GM23248 (cell line): ENCODE measurements around the gene ADAMTS14. TPM values are rescaled to one million over a fixed set of nuclear protein-coding genes. Genes with fewer than 3 reads are reported as not detected.
"Not testable (repeated sequence)": the region's sequence is repeated elsewhere in the genome, so short reads cannot be mapped to it uniquely, and the experiment has no call there.

Source experiments
- DNase-seq: peaks from one replicate; pipeline ENCODE4 v3.0.0-alpha.2; 2015
- H2AFZ ChIP-seq: fragments of 200-600 bp; sonication (generic); 2 replicates; pipeline ENCODE4 v1.6.1; 2016; ENCODE audit warnings: antibody characterized with exemption
- H3F3A ChIP-seq: fragments of 200-600 bp; sonication (generic); 2 replicates; pipeline ENCODE4 v1.6.1; 2016; ENCODE audit warnings: mild to moderate bottlenecking, antibody characterized with exemption, mixed run types; ENCODE audit not compliant: insufficient read depth
- H3K27ac ChIP-seq: fragments of 200-600 bp; sonication (generic); 2 replicates; pipeline ENCODE4 v1.5.1; 2016; ENCODE audit warnings: mild to moderate bottlenecking
- H3K27me3 ChIP-seq: fragments of 200-600 bp; sonication (generic); replicated peaks from 2 replicates; pipeline ENCODE4 v1.6.1; 2016; ENCODE audit warnings: mild to moderate bottlenecking; ENCODE audit not compliant: insufficient read depth
- H3K36me3 ChIP-seq: fragments of 200-600 bp; sonication (generic); 2 replicates; pipeline ENCODE4 v1.6.1; 2016; ENCODE audit warnings: low read depth, mild to moderate bottlenecking
- H3K4me1 ChIP-seq: fragments of 200-600 bp; sonication (generic); 2 replicates; pipeline ENCODE4 v1.6.1; 2016; ENCODE audit warnings: mild to moderate bottlenecking; ENCODE audit not compliant: insufficient read depth
- H3K4me2 ChIP-seq: fragments of 200-600 bp; sonication (generic); one replicate; pipeline ENCODE4 v1.6.1; 2016; ENCODE audit warnings: mild to moderate bottlenecking; ENCODE audit not compliant: unreplicated experiment
- H3K4me3 ChIP-seq: fragments of 200-600 bp; sonication (generic); 2 replicates; pipeline ENCODE4 v1.5.1; 2016; ENCODE audit warnings: mild to moderate bottlenecking
- H3K79me2 ChIP-seq: fragments of 200-600 bp; sonication (generic); 2 replicates; pipeline ENCODE4 v1.6.1; 2016; ENCODE audit warnings: mild to moderate bottlenecking; ENCODE audit not compliant: insufficient read depth
- H3K9ac ChIP-seq: fragments of 200-600 bp; sonication (generic); 2 replicates; pipeline ENCODE4 v1.6.1; 2016; ENCODE audit warnings: mild to moderate bottlenecking
- H3K9me2 ChIP-seq: fragments of 200-600 bp; sonication (generic); 2 replicates; pipeline ENCODE4 v1.6.1; 2016; ENCODE audit warnings: mixed run types, mild to moderate bottlenecking, moderate library complexity; ENCODE audit not compliant: insufficient read depth
- H3K9me3 ChIP-seq: fragments of 200-600 bp; sonication (generic); one replicate; pipeline ENCODE4 v1.6.1; 2017; ENCODE audit warnings: low read depth
- H4K20me1 ChIP-seq: fragments of 200-600 bp; sonication (generic); 2 replicates; pipeline ENCODE4 v1.6.0; 2016; ENCODE audit not compliant: insufficient read depth
- EZH2 ChIP-seq: fragments of 200-600 bp; sonication (generic); IDR thresholded peaks from 2 replicates; pipeline ENCODE4 v1.6.1; 2018; ENCODE audit warnings: antibody characterized with exemption, mild to moderate bottlenecking; ENCODE audit not compliant: insufficient read depth, poor library complexity, severe bottlenecking
- EZH2phosphoT487 ChIP-seq: fragments of 200-600 bp; sonication (generic); IDR thresholded peaks from 2 replicates; pipeline ENCODE4 v1.6.1; 2018; ENCODE audit warnings: antibody characterized with exemption, moderate library complexity, mild to moderate bottlenecking, low read depth; ENCODE audit not compliant: insufficient read depth
- WGBS, 2 experiments: methylation state at CpG; one replicate each; pipeline ENCODE4 v1.1.6; 2015 to 2017; ENCODE audit warnings: low lambda C conversion rate in 2 of 2, low coverage in 1 of 2; ENCODE audit errors: missing lambda C conversion rate in 2 of 2; 5-methylcytosine and 5-hydroxymethylcytosine counted together
- in situ Hi-C: fragments of 300-500 bp; cut with MboI; formaldehyde crosslinking; loops from 2 replicates; pipeline ENCODE4 v1.15.0; 2020
- polyA plus RNA-seq: library from polyadenylated mRNA; unstranded; fragments of >200 nt; fragmentation: Nextera tagmentation; extraction: Ambion mirVana; gene quantifications from 2 replicates; pipeline ENCODE4 v1.2.1, GENCODE V29; 2016
- total RNA-seq: library from RNA; depleted of rRNA; stranded (reverse); fragments of >200 nt; shearing (Covaris generic); gene quantifications from 2 replicates; pipeline ENCODE4 v1.2.3, GENCODE V29; 2014

Gene ADAMTS14
- total and polyA plus RNA-seq, 2 experiments from 2014 or later: 0.91 to 0.97 TPM

DNA sequence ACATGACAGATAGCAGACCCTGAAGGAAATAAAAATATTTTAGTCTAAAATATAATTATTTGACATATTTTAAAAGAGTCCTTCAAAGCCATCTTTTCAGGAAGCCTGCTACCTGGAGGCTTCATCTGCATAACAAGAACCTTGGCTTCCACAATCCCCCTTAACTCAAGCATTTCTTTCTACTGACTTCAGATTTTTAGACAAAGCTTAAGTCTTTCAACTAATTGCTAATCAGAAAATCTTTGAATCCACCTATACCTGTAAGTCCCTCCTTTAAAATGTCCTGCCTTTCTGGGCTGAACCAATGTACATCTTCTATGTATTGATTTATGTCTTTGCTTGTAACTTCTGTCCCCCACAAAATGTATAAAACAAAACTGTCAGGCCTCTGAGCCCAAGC lies 46.2 kb upstream of the ADAMTS14 start:
- TF ChIP-seq EZH2phosphoT487 (no peak), EZH2 (no peak)
- no peak overlapping the region for H2AFZ ChIP-seq
- in situ Hi-C loops: no loop called here
- H3K4me1 ChIP-seq: no peaks in the 10 kb centered on the region
- H4K20me1 ChIP-seq: no peaks in the 10 kb centered on the region
- no peaks in the 10 kb centered on the region for H3F3A ChIP-seq
- H3K27me3 ChIP-seq: no peaks in the 10 kb centered on the region
- H3K4me3 ChIP-seq: no peak overlapping the region
- H3K36me3 ChIP-seq: no peaks in the 10 kb centered on the region
- H3K9me3 ChIP-seq: no peaks in the 10 kb centered on the region
- no peak overlapping the region for H3K9ac ChIP-seq
- DNase-seq: no peak
- no peaks in the 10 kb centered on the region for H3K79me2 ChIP-seq
- no peak overlapping the region for H3K4me2 ChIP-seq
- H3K9me2 ChIP-seq: no peaks in the 10 kb centered on the region
- H3K27ac ChIP-seq: no peak overlapping the region

DNA sequence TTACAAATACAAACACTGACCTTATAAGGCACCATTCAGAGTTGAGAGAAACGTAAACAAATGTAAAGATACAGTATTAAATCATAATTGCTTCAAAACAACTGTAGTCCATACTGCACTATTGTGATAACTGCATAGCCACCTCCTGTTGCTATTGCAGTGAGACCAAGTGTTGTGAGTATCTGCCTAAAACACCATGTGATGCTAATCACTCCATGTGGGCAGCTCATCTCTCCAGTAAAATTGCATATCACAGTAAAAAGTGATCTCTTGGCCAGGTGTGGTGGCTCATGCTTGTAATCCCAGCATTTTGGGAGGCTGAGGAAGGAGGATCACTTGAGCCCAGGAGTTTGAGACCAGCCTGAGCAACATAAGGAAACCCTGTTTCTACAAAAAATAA lies 43.0 kb upstream of the ADAMTS14 start:
- Histone ChIP-seq H3K27ac (no peak overlapping the region), H3K27me3 (peaks cover 12% of the 10 kb centered on the region), H3K4me1 (no peaks in the 10 kb centered on the region), H3K36me3 (no peaks in the 10 kb centered on the region), H3K9me2 (no peaks in the 10 kb centered on the region), H3K9ac (no peak overlapping the region), H3K79me2 (no peaks in the 10 kb centered on the region), H2AFZ (no peak overlapping the region), H3K9me3 (no peaks in the 10 kb centered on the region), H4K20me1 (no peaks in the 10 kb centered on the region), H3K4me3 (no peak overlapping the region), H3K4me2 (no peak overlapping the region), H3F3A (0 out of 2 replicates have a peak, but pooled peaks cover 6% of the 10 kb centered on the region)
- 14% methylated on average over 1 of the region's 1 CpG for WGBS, 2 experiments
- in situ Hi-C loops: no loop called here
- no peak for TF ChIP-seq EZH2phosphoT487
- TF ChIP-seq EZH2: no peak
- DNase-seq: no peak

GRCh38 chr10:70631735-70632134 lies 40.6 kb upstream of the ADAMTS14 start:
- WGBS, 2 experiments: 18% methylated on average over 2 of the region's 6 CpGs

DNA sequence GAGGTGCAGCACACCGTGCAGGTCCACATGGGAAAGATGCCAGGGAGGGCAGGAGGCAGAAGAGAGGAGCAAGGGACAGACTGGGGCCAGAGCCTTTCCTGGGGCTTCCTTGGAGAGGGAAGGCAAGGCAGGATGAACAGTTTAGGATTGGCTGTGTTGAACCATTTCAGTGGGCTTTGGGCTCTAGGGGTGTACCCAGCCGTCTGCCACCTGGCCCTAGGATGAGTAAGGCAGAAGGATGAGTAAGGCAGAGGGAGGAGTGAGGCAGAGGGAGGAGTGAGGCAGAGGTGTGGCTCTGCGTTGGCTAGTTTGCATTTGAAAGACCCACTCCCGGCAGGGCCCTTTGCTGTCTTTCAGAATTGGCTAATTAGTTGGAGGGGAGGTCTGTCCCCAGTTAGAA lies 38.3 kb upstream of the ADAMTS14 start:
- Histone ChIP-seq H3K79me2 (no peaks in the 10 kb centered on the region), H3K27ac (no peak overlapping the region), H3K9me2 (no peaks in the 10 kb centered on the region), H2AFZ (no peak overlapping the region), H3K4me3 (no peak overlapping the region), H4K20me1 (no peaks in the 10 kb centered on the region), H3K4me1 (no peaks in the 10 kb centered on the region), H3K9me3 (no peaks in the 10 kb centered on the region), H3K9ac (no peak overlapping the region), H3K27me3 (peaks cover 12% of the 10 kb centered on the region), H3F3A (0 out of 2 replicates have a peak, but pooled peaks cover 6% of the 10 kb centered on the region), H3K4me2 (no peak overlapping the region), H3K36me3 (no peaks in the 10 kb centered on the region)
- 63% methylated on average over 4 of the region's 4 CpGs for WGBS, 2 experiments
- DNase-seq: peak; percentile 35
- in situ Hi-C loops: no loop called here
- TF ChIP-seq EZH2phosphoT487 (no peak), EZH2 (no peak)

More at GRCh38 chr10:70631735-70632134, 40.6 kb upstream of the ADAMTS14 start:
- H2AFZ ChIP-seq, H4K20me1 ChIP-seq, H3K36me3 ChIP-seq, DNase-seq, H3K4me2 ChIP-seq, H3K9me2 ChIP-seq, H3F3A ChIP-seq, H3K4me3 ChIP-seq, H3K9me3 ChIP-seq, in situ Hi-C loops, H3K79me2 ChIP-seq, H3K4me1 ChIP-seq, H3K27ac ChIP-seq, H3K9ac ChIP-seq: not testable (repeated sequence)
- H3K27me3 ChIP-seq: peaks cover 12% of the 10 kb centered on the region

- H4K20me1 ChIP-seq, H3K4me1 ChIP-seq, H3K9me3 ChIP-seq, H2AFZ ChIP-seq, H3K4me2 ChIP-seq, H3F3A ChIP-seq, H3K4me3 ChIP-seq, in situ Hi-C loops, H3K27ac ChIP-seq, H3K79me2 ChIP-seq, H3K36me3 ChIP-seq, H3K9me2 ChIP-seq, H3K9ac ChIP-seq, DNase-seq: not testable (repeated sequence)
- peaks cover 12% of the 10 kb centered on the region for H3K27me3 ChIP-seq
- 90 to 93% methylated on average over 5 of the region's 5 CpGs for WGBS, 2 experiments
Observed at GRCh38 chr10:70634515-70634914, 37.8 kb upstream of the ADAMTS14 start.

GRCh38 chr10:70639640-70640383 lies 32.5 kb upstream of the ADAMTS14 start:
- H3F3A ChIP-seq, H3K9ac ChIP-seq, H4K20me1 ChIP-seq, H3K4me1 ChIP-seq, DNase-seq, H2AFZ ChIP-seq, H3K9me2 ChIP-seq, H3K4me3 ChIP-seq, H3K27me3 ChIP-seq, H3K4me2 ChIP-seq, H3K79me2 ChIP-seq, in situ Hi-C loops, H3K36me3 ChIP-seq, H3K27ac ChIP-seq, H3K9me3 ChIP-seq: not testable (repeated sequence)
- WGBS, 2 experiments: 62 to 64% methylated on average over 7 of the region's 7 CpGs

DNA sequence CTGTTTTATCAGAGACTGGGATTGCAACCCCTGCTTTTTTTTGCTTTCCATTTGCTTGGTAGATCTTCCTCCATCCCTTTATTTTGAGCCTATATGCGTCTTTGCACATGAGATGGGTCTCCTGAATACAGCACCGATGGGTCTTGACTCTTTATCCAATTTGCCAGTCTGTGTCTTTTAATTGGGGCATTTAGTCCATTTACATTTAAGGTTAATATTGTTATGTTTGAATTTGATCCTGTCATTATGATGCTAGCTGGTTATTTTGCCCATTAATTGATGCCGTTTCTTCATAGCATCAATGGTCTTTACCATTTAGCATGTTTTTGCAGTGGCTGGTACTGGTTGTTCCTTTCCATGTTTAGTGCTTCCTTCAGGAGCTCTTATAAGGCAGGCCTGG lies 29.0 kb upstream of the ADAMTS14 start:
- H3K4me3 ChIP-seq, H2AFZ ChIP-seq, H3K9me3 ChIP-seq, in situ Hi-C loops, H3K9ac ChIP-seq, H3K27me3 ChIP-seq, H3F3A ChIP-seq, H3K4me2 ChIP-seq, H3K4me1 ChIP-seq, DNase-seq, H4K20me1 ChIP-seq, H3K79me2 ChIP-seq, H3K9me2 ChIP-seq, H3K36me3 ChIP-seq, H3K27ac ChIP-seq: not testable (repeated sequence)
- 77 to 84% methylated on average over 3 of the region's 3 CpGs for WGBS, 2 experiments
